ENCODE data around the gene RASGRP4. TPM values are rescaled to one million over a fixed set of nuclear protein-coding genes. Genes with fewer than 3 reads are reported as not detected.

RASGRP4 gene
- total and polyA plus RNA-seq, 10 of the 15 experiments (the other 5 are each of a cell fraction or from before 2014, with no cell fraction given): 0.24 to 7.4 (median 3.3) TPM

- WGBS (ENCODE audit: insufficient coverage, insufficient replicate concordance, low lambda C conversion rate, missing lambda C conversion rate): 38% methylated on average over 3 of the region's 3 CpGs
- POLR2A ChIA-PET: interaction anchor here (2.7 kb wide), 1 partner anchor 27 kb away, joined by 13 read pairs; the partner anchor contains the start of gene PSMD8
- RAD21 ChIA-PET (ENCODE audit: unreplicated experiment): no interaction called here
- ATAC-seq (no peak), DNase-seq (ENCODE audit: low read depth, low spot score) (no peak), FAIRE-seq (no peak)
- SMC1A ChIA-PET (ENCODE audit: uncharacterized antibody, unreplicated experiment): interaction anchor here (2.8 kb wide), 1 partner anchor 529 kb away, joined by 18 read pairs; the partner anchor contains the start of genes MRPS12 and SARS2
- Histone ChIP-seq H3K4me1 (ENCODE audit: control insufficient read depth, insufficient read depth, low read length) (no peaks in the 10 kb centered on the region), H3K27ac (ENCODE audit: control insufficient read depth, insufficient read depth) (no peak overlapping the region), H4K20me1 (ENCODE audit: control insufficient read depth, insufficient read depth) (no peaks in the 10 kb centered on the region), H3K9ac (ENCODE audit: control insufficient read depth, insufficient read depth, low read length) (no peak overlapping the region), H3K79me2 (ENCODE audit: control insufficient read depth, insufficient read depth, low read length) (no peaks in the 10 kb centered on the region), H3K36me3 (ENCODE audit: control insufficient read depth in 2 of 2, insufficient read depth in 2 of 2, low read length in 1 of 2) (no peaks in the 10 kb centered on the region), H3K9me3 (replicated peaks; ENCODE audit: control insufficient read depth, insufficient read depth, low read length) (no peaks in the 10 kb centered on the region), H3K4me2 (ENCODE audit: control insufficient read depth, insufficient read depth) (no peak overlapping the region), H3K4me3 (no peak overlapping the region), H3K27me3 (replicated peaks in 1 of 2; ENCODE audit: control insufficient read depth in 2 of 2, insufficient read depth in 2 of 2, low read length in 1 of 2) (peaks cover 0 to 3% of the 10 kb centered on the region in 2 experiments; a peak in 2 of 4 replicates), H2AFZ (ENCODE audit: control insufficient read depth, low read depth, low read length) (no peak overlapping the region)
- CTCF ChIA-PET: interaction anchor here (1.0 to 1.9 kb wide), 2 partner anchors 487 to 529 kb away, joined by 3 read pairs; partner anchors contain the start of genes MRPS12 and SARS2
- TF ChIP-seq ZNF592 (IDR thresholded peaks at IDR 0.05) (no peak), SREBF2 (IDR thresholded peaks at IDR 0.05; ENCODE audit: low read length) (no peak), PBX3 (IDR thresholded peaks at IDR 0.05; ENCODE audit: insufficient replicate concordance, low read depth, low read length) (no peak), E4F1 (IDR thresholded peaks at IDR 0.05; ENCODE audit: borderline replicate concordance, partially characterized antibody) (no peak), SMARCA5 (IDR thresholded peaks at IDR 0.05) (no peak), SIX5 (IDR thresholded peaks at IDR 0.05; ENCODE audit: low read depth, low read length, severe bottlenecking) (no peak), STAT1 (conservative IDR thresholded peaks at IDR 0.05) (no peak), SMC3 (IDR thresholded peaks at IDR 0.05; ENCODE audit: borderline replicate concordance, low read length) (no peak)
- BruUV-seq (replicated peaks): no TSS peak
- in situ Hi-C loops (cut with MboI) (loop anchor here (25.0 kb wide), 1 partner anchor 236 kb away; the partner anchor contains the start of gene ACTN4), intact Hi-C loops (cut with micrococcal nuclease; ENCODE audit: unreplicated experiment) (loop anchor here (5.0 kb wide), 3 partner anchors 106 to 531 kb away; partner anchors contain the start of genes MRPS12 and SARS2)
These were observed 24.9 kb downstream of the RASGRP4 start for GRCh38 chr19:38401148-38401547.

Data from GM12878 (cell line).